HL-60 (cell line): ENCODE results near the gene PPP2R5C.

Experiments
- DNase-seq, 2 experiments: peaks; one replicate each; pipeline ENCODE4 v3.0.0-alpha.2; 2010 to 2020; ENCODE audit warnings: low read depth in 1 of 2, low spot score in 1 of 2
- H3K27ac ChIP-seq: fragments of 250-450 bp; sonication (Bioruptor Pico); replicated peaks from 2 replicates; pipeline ENCODE4 v1.5.1; 2020; ENCODE audit warnings: mild to moderate bottlenecking, moderate library complexity
- H3K27me3 ChIP-seq: fragments of 250-450 bp; sonication (Bioruptor Pico); 2 replicates; pipeline ENCODE4 v1.5.1; 2021; ENCODE audit warnings: mild to moderate bottlenecking, moderate library complexity; ENCODE audit not compliant: insufficient read depth, poor library complexity, severe bottlenecking
- H3K4me3 ChIP-seq: replicated peaks from 2 replicates; pipeline ENCODE4 v1.5.1; 2011; ENCODE audit warnings: mild to moderate bottlenecking, control low read depth, low read length; ENCODE audit not compliant: insufficient read depth
- CTCF ChIP-seq: IDR thresholded peaks from one replicate; pipeline ENCODE4 v1.5.1; 2011; ENCODE audit warnings: low read length, control low read depth, inconsistent platforms; ENCODE audit not compliant: insufficient read depth
- GABPA ChIP-seq: IDR thresholded peaks from 2 replicates; pipeline ENCODE4 v1.6.1; 2012; ENCODE audit warnings: low read depth
- POLR2AphosphoS5 ChIP-seq: IDR thresholded peaks from 2 replicates; pipeline ENCODE4 v1.6.1; 2012; ENCODE audit warnings: low read depth
- REST ChIP-seq: IDR thresholded peaks from 2 replicates; pipeline ENCODE4 v1.6.1; 2012; ENCODE audit warnings: low read depth; ENCODE audit not compliant: insufficient replicate concordance
- SPI1 ChIP-seq: IDR thresholded peaks from 2 replicates; pipeline ENCODE4 v1.6.1; 2012; ENCODE audit warnings: low read depth, mild to moderate bottlenecking, borderline replicate concordance

PPP2R5C gene

GRCh38 chr14:101884934-101885576, 123.5 kb downstream of the PPP2R5C start:
- Histone ChIP-seq H3K4me3 (no peak overlapping the region), H3K27me3 (no peaks in the 10 kb centered on the region), H3K27ac (no peak overlapping the region)
- DNase-seq = no peak
- TF ChIP-seq POLR2AphosphoS5 (no peak), SPI1 (no peak), CTCF (no peak), GABPA (no peak), REST (no peak)

DNA sequence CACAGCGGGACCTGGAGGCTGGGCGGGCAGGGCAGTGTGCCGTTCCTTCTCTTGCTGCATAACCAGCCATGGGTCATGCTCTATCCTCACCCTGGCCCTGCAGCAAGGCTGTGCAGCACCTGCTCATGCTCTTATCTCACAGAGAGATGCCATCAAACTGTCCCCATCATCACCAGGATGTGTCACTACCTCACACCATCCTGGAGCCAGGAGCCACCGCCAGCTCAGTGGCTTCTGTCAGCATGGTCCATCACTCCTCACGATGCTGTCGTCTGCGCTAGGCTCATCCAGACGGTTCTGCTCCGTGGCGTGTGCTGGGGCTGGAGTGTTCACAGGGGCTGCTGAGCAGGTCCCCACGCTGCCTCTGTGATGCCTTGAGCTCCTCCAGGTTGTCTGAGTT, 125.7 kb downstream of the PPP2R5C start:
- DNase-seq = no peak
- TF ChIP-seq REST (no peak), SPI1 (no peak), GABPA (no peak), POLR2AphosphoS5 (no peak), CTCF (no peak)
- no peak overlapping the region for H3K27ac ChIP-seq

GRCh38 chr14:101888182-101888581, 126.7 kb downstream of the PPP2R5C start:
- no peak for DNase-seq
- no peak overlapping the region for H3K4me3 ChIP-seq
- no peak for TF ChIP-seq GABPA
- no peak for TF ChIP-seq CTCF
- no peak for TF ChIP-seq SPI1
- no peak for TF ChIP-seq REST
- no peak for TF ChIP-seq POLR2AphosphoS5
- no peak overlapping the region for H3K27ac ChIP-seq
- H3K27me3 ChIP-seq = no peaks in the 10 kb centered on the region

More for the DNA sequence above, 125.7 kb downstream of the PPP2R5C start:
- H3K4me3 ChIP-seq = no peak overlapping the region
- H3K27me3 ChIP-seq = no peaks in the 10 kb centered on the region
